ENCODE results near the gene ATG13.

ATG13 gene

GRCh38 chr11:46672381-46672839, 55.1 kb downstream of the ATG13 start:
- Histone ChIP-seq H3K36me3 (ENCODE audit: control insufficient read depth in 5 of 5, insufficient read depth in 5 of 5, low read length in 5 of 5) (peaks cover 11 to 76% (median 65%) of the 10 kb centered on the region in 5 donors), H3K27me3 (ENCODE audit: control insufficient read depth in 5 of 5, insufficient read depth in 4 of 5, low read length in 5 of 5) (no peaks in the 10 kb centered on the region), H3K27ac (ENCODE audit: low read depth, low read length) (no peak overlapping the region), H3K9ac (ENCODE audit: low read length in 5 of 5) (no peak overlapping the region), H3K4me3 (ENCODE audit: low read depth in 1 of 5, low read length in 5 of 5) (no peak overlapping the region), H3K4me1 (ENCODE audit: control insufficient read depth in 5 of 5, insufficient read depth in 5 of 5, low read length in 5 of 5) (peaks cover 3 to 58% (median 41%) of the 10 kb centered on the region in 5 donors), H3K9me3 (ENCODE audit: control insufficient read depth in 5 of 5, low read length in 5 of 5) (no peaks in the 10 kb centered on the region)

GRCh38 chr11:46673713-46674462, 56.5 kb downstream of the ATG13 start:
- Histone ChIP-seq H3K4me1 (ENCODE audit: control insufficient read depth in 5 of 5, insufficient read depth in 5 of 5, low read length in 5 of 5) (peaks cover 3 to 63% (median 39%) of the 10 kb centered on the region in 5 donors), H3K36me3 (ENCODE audit: control insufficient read depth in 5 of 5, insufficient read depth in 5 of 5, low read length in 5 of 5) (peaks cover 9 to 73% (median 62%) of the 10 kb centered on the region in 5 donors), H3K27me3 (ENCODE audit: control insufficient read depth in 5 of 5, insufficient read depth in 4 of 5, low read length in 5 of 5) (no peaks in the 10 kb centered on the region), H3K9ac (ENCODE audit: low read length in 5 of 5) (peak overlapping the region in 1 of 5 donors; percentile 32), H3K27ac (ENCODE audit: low read depth, low read length) (peak overlapping the region; percentile 82), H3K4me3 (ENCODE audit: low read depth in 1 of 5, low read length in 5 of 5) (no peak overlapping the region), H3K9me3 (ENCODE audit: control insufficient read depth in 5 of 5, low read length in 5 of 5) (no peaks in the 10 kb centered on the region)

DNA sequence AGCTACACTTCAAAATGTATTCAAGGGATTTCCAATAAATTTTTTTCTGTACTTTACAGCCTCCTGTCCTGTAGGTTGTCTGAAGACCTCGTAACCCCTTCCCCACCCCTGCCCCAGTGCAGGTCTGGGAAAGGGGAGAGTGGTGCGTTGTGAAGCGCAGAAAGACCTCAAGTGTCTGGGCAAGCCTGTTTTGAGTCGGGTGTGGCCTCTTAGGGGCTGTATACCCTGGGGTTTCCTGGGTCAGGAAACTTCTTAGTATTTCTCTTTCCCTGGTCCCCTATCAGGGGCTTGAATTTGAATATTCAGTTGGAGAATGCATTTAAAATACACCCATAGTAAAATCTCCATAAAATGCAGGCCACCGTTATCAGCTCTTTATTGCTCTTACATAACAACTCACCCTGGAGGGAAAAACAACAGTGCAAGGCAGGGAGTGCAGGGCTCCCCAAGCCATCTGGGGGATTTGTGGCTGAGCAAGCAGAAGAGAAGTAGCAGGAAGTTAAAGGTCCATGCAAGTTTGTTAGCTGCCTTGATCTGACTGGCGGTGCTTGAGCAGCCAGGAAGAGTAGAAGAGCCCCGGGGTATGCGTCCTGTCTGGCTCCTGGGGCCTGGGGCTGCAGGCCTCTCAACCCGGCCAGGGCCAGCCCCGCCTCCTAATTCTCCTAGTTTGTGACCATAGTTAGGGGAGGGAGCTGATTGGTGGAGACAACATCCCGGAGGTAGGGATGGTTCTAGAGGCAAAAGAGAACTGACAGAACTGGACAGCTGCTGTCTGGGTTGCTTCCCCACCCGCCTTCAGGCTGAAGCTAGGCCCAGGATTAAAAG, 57.3 kb downstream of the ATG13 start:
- H3K9ac ChIP-seq (ENCODE audit: low read length in 5 of 5) = peak overlapping the region in 4 of 5 donors; percentile 34 to 66 (median 56)
- peaks cover 1 to 73% (median 62%) of the 10 kb centered on the region in 5 donors for H3K36me3 ChIP-seq (ENCODE audit: control insufficient read depth in 5 of 5, insufficient read depth in 5 of 5, low read length in 5 of 5)
- peak overlapping the region in 1 of 5 donors; percentile 13 for H3K4me3 ChIP-seq (ENCODE audit: low read depth in 1 of 5, low read length in 5 of 5)
- peak overlapping the region; percentile 82 for H3K27ac ChIP-seq (ENCODE audit: low read depth, low read length)
- H3K4me1 ChIP-seq (ENCODE audit: control insufficient read depth in 5 of 5, insufficient read depth in 5 of 5, low read length in 5 of 5) = peaks cover 3 to 62% (median 39%) of the 10 kb centered on the region in 5 donors
- H3K9me3 ChIP-seq (ENCODE audit: control insufficient read depth in 5 of 5, low read length in 5 of 5) = no peaks in the 10 kb centered on the region
- H3K27me3 ChIP-seq (ENCODE audit: control insufficient read depth in 5 of 5, insufficient read depth in 4 of 5, low read length in 5 of 5) = no peaks in the 10 kb centered on the region

GRCh38 chr11:46675288-46675851, 58.0 kb downstream of the ATG13 start:
- peak overlapping the region; percentile 82 for H3K27ac ChIP-seq (ENCODE audit: low read depth, low read length)
- H3K36me3 ChIP-seq (ENCODE audit: control insufficient read depth in 5 of 5, insufficient read depth in 5 of 5, low read length in 5 of 5) = peaks cover 0 to 73% (median 65%) of the 10 kb centered on the region in 5 donors
- H3K9me3 ChIP-seq (ENCODE audit: control insufficient read depth in 5 of 5, low read length in 5 of 5) = no peaks in the 10 kb centered on the region
- peaks cover 3 to 61% (median 39%) of the 10 kb centered on the region in 5 donors for H3K4me1 ChIP-seq (ENCODE audit: control insufficient read depth in 5 of 5, insufficient read depth in 5 of 5, low read length in 5 of 5)
- peak overlapping the region in 2 of 5 donors; percentile 4 to 13 for H3K4me3 ChIP-seq (ENCODE audit: low read depth in 1 of 5, low read length in 5 of 5)
- no peaks in the 10 kb centered on the region for H3K27me3 ChIP-seq (ENCODE audit: control insufficient read depth in 5 of 5, insufficient read depth in 4 of 5, low read length in 5 of 5)
- H3K9ac ChIP-seq (ENCODE audit: low read length in 5 of 5) = peak overlapping the region in 4 of 5 donors; percentile 4 to 66 (median 57)

GRCh38 chr11:46675949-46676348, 58.6 kb downstream of the ATG13 start:
- peaks cover 0 to 73% (median 65%) of the 10 kb centered on the region in 5 donors for H3K36me3 ChIP-seq (ENCODE audit: control insufficient read depth in 5 of 5, insufficient read depth in 5 of 5, low read length in 5 of 5)
- peak overlapping the region in 4 of 5 donors; percentile 4 to 62 (median 8) for H3K9ac ChIP-seq (ENCODE audit: low read length in 5 of 5)
- H3K9me3 ChIP-seq (ENCODE audit: control insufficient read depth in 5 of 5, low read length in 5 of 5) = no peaks in the 10 kb centered on the region
- no peak overlapping the region for H3K4me3 ChIP-seq (ENCODE audit: low read depth in 1 of 5, low read length in 5 of 5)
- H3K27me3 ChIP-seq (ENCODE audit: control insufficient read depth in 5 of 5, insufficient read depth in 4 of 5, low read length in 5 of 5) = no peaks in the 10 kb centered on the region
- H3K4me1 ChIP-seq (ENCODE audit: control insufficient read depth in 5 of 5, insufficient read depth in 5 of 5, low read length in 5 of 5) = peaks cover 3 to 58% (median 39%) of the 10 kb centered on the region in 5 donors
- H3K27ac ChIP-seq (ENCODE audit: low read depth, low read length) = peak overlapping the region; percentile 82

GRCh38 chr11:46676436-46677158, 59.2 kb downstream of the ATG13 start:
- Histone ChIP-seq H3K9ac (ENCODE audit: low read length in 5 of 5) (no peak overlapping the region), H3K9me3 (ENCODE audit: control insufficient read depth in 5 of 5, low read length in 5 of 5) (no peaks in the 10 kb centered on the region), H3K4me1 (ENCODE audit: control insufficient read depth in 5 of 5, insufficient read depth in 5 of 5, low read length in 5 of 5) (peaks cover 3 to 57% (median 38%) of the 10 kb centered on the region in 5 donors), H3K36me3 (ENCODE audit: control insufficient read depth in 5 of 5, insufficient read depth in 5 of 5, low read length in 5 of 5) (peaks cover 0 to 74% (median 68%) of the 10 kb centered on the region in 5 donors), H3K27ac (ENCODE audit: low read depth, low read length) (peak overlapping the region; percentile 37), H3K4me3 (ENCODE audit: low read depth in 1 of 5, low read length in 5 of 5) (peak overlapping the region in 1 of 5 donors; percentile 13), H3K27me3 (ENCODE audit: control insufficient read depth in 5 of 5, insufficient read depth in 4 of 5, low read length in 5 of 5) (no peaks in the 10 kb centered on the region)

DNA sequence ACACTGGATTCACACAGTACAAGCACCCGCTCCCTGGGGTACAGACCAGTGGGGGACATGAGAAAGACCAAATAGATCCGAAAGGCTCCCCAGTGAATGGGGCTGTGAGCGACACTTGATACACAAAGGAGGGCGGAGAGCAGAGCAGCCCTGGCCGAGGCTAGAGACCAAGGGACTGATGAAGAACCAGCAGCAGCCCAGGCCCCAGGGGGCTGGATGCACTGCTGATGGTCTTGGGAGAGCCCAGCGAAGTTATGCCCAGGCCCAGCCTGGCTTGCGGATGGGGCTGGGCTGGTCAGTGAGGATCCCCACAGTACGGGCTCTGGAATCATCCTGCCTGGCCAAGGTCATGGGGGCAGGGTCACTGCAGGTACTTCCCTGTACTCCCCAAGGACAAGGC, 59.8 kb downstream of the ATG13 start:
- Histone ChIP-seq H3K4me3 (ENCODE audit: low read depth in 1 of 5, low read length in 5 of 5) (no peak overlapping the region), H3K27me3 (ENCODE audit: control insufficient read depth in 5 of 5, insufficient read depth in 4 of 5, low read length in 5 of 5) (no peaks in the 10 kb centered on the region), H3K9me3 (ENCODE audit: control insufficient read depth in 5 of 5, low read length in 5 of 5) (no peaks in the 10 kb centered on the region), H3K36me3 (ENCODE audit: control insufficient read depth in 5 of 5, insufficient read depth in 5 of 5, low read length in 5 of 5) (peaks cover 0 to 74% (median 69%) of the 10 kb centered on the region in 5 donors), H3K9ac (ENCODE audit: low read length in 5 of 5) (no peak overlapping the region), H3K27ac (ENCODE audit: low read depth, low read length) (peak overlapping the region; percentile 37), H3K4me1 (ENCODE audit: control insufficient read depth in 5 of 5, insufficient read depth in 5 of 5, low read length in 5 of 5) (peaks cover 3 to 51% (median 38%) of the 10 kb centered on the region in 5 donors)

DNA sequence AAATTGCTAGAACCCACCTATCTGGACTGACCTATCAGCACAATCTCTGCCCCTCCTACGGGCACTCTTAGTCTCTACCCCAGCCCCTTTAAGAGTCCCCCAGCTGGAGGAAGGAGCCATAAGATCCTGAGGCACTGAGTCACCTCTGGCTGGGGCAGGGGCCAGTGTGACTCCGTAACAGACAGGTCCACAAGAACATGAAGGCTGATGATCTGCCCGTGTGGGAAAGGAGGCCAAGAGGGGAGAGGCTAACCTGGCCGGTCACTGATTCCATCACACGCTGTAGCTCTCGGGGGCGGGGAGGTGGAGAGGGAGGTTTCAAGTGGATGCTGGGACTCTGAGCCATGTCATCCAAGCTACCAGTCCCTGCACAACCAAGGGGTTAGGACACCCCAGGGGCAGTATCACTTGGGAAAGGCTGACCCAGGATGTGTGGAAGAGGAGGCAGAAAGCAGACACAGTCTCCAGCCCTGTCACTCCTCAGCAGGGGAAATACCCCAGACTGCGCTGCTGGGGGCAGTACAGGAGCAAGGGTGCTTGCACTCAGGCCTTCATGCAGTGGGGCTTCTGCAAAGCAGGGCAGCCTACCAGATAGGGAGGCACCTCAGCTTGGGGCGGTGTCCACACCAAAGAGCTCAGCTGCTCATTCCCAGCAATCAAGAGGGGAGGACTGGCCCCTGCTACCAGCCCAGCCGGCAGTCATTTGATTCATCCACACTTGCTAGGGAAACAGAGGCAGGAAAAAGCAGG, 60.8 kb downstream of the ATG13 start:
- H3K9me3 ChIP-seq (ENCODE audit: control insufficient read depth in 5 of 5, low read length in 5 of 5) = no peaks in the 10 kb centered on the region
- H3K4me1 ChIP-seq (ENCODE audit: control insufficient read depth in 5 of 5, insufficient read depth in 5 of 5, low read length in 5 of 5) = peaks cover 3 to 49% (median 38%) of the 10 kb centered on the region in 5 donors
- H3K36me3 ChIP-seq (ENCODE audit: control insufficient read depth in 5 of 5, insufficient read depth in 5 of 5, low read length in 5 of 5) = peaks cover 0 to 66% (median 61%) of the 10 kb centered on the region in 5 donors
- H3K9ac ChIP-seq (ENCODE audit: low read length in 5 of 5) = no peak overlapping the region
- H3K4me3 ChIP-seq (ENCODE audit: low read depth in 1 of 5, low read length in 5 of 5) = no peak overlapping the region
- no peaks in the 10 kb centered on the region for H3K27me3 ChIP-seq (ENCODE audit: control insufficient read depth in 5 of 5, insufficient read depth in 4 of 5, low read length in 5 of 5)
- no peak overlapping the region for H3K27ac ChIP-seq (ENCODE audit: low read depth, low read length)

GRCh38 chr11:46678741-46679130, 61.4 kb downstream of the ATG13 start:
- Histone ChIP-seq H3K4me3 (ENCODE audit: low read depth in 1 of 5, low read length in 5 of 5) (no peak overlapping the region), H3K27ac (ENCODE audit: low read depth, low read length) (no peak overlapping the region), H3K36me3 (ENCODE audit: control insufficient read depth in 5 of 5, insufficient read depth in 5 of 5, low read length in 5 of 5) (peaks cover 0 to 63% (median 57%) of the 10 kb centered on the region in 5 donors), H3K9ac (ENCODE audit: low read length in 5 of 5) (no peak overlapping the region), H3K27me3 (ENCODE audit: control insufficient read depth in 5 of 5, insufficient read depth in 4 of 5, low read length in 5 of 5) (no peaks in the 10 kb centered on the region), H3K4me1 (ENCODE audit: control insufficient read depth in 5 of 5, insufficient read depth in 5 of 5, low read length in 5 of 5) (peaks cover 3 to 51% (median 42%) of the 10 kb centered on the region in 5 donors), H3K9me3 (ENCODE audit: control insufficient read depth in 5 of 5, low read length in 5 of 5) (no peaks in the 10 kb centered on the region)

Measured in subcutaneous abdominal adipose tissue (tissue), 5 donors.